ENCODE results near the gene SLC11A1. TPM values are rescaled to one million over a fixed set of nuclear protein-coding genes. Genes with fewer than 3 reads are reported as not detected.

SLC11A1 gene
- total and polyA plus RNA-seq, 8 donors = 0.51 to 16.2 (median 5.3) TPM

GRCh38 chr2:218396688-218397462 is 14.8 kb downstream of the SLC11A1 start:
- H3K4me1 ChIP-seq = peaks cover 9 to 15% (median 14%) of the 10 kb centered on the region in 3 donors
- TF ChIP-seq CTCF (IDR thresholded peaks at IDR 0.05) = no peak
- H3K27ac ChIP-seq = peak overlapping the region; percentile 95 to 100 (median 98)
- peak; percentile 80 to 92 (median 83) for DNase-seq
- peak; percentile 11 to 25 (median 18) for ATAC-seq
- no peak for FAIRE-seq
- no peaks in the 10 kb centered on the region for H3K27me3 ChIP-seq
- H3K9me3 ChIP-seq = no peaks in the 10 kb centered on the region
- WGBS, 2 donors = 1% methylated on average over 27 of the region's 27 CpGs
- H3K4me3 ChIP-seq = peak overlapping the region; percentile 36 to 98 (median 88)
- H3K36me3 ChIP-seq = peaks cover 0 to 4% (median 0%) of the 10 kb centered on the region in 3 donors
- intact Hi-C loops (cut with DNase I) = loop anchor here in 1 of 3 donors (10.0 kb wide), 1 partner anchor 122 kb away; the partner anchor contains the start of genes AAMP and PNKD

DNA sequence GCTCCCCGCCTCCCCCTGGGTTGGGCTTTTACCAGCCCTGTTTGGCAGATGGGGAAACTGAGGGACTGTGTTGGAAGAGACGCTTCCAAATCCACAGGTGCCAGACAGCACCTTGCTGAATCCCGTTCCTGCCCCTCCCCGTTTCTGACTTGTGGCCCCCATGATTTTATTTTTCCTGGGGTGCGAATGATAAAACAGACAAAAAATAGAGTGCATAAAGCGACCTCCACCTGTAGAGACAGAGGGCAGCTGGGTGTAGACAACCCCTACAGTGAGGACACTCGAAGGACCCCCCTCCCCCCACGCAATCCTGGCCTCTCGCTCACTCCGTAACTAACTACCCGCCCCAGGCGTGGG is 15.4 kb downstream of the SLC11A1 start:
- H3K27me3 ChIP-seq = no peaks in the 10 kb centered on the region
- no peak for TF ChIP-seq CTCF (IDR thresholded peaks at IDR 0.05)
- no peak for FAIRE-seq
- H3K9me3 ChIP-seq = no peaks in the 10 kb centered on the region
- H3K27ac ChIP-seq = peak overlapping the region; percentile 95 to 100 (median 98)
- peaks cover 15 to 18% (median 16%) of the 10 kb centered on the region in 3 donors for H3K4me1 ChIP-seq
- peaks cover 0 to 9% (median 0%) of the 10 kb centered on the region in 3 donors for H3K36me3 ChIP-seq
- intact Hi-C loops (cut with DNase I) = loop anchor here in 1 of 3 donors (10.0 kb wide), 1 partner anchor 123 kb away; the partner anchor contains the start of genes AAMP and PNKD
- DNase-seq = no peak
- H3K4me3 ChIP-seq = peak overlapping the region; percentile 15 to 98 (median 88)
- WGBS, 2 donors = 4 to 5% methylated on average over 12 of the region's 12 CpGs
- ATAC-seq = no peak

DNA sequence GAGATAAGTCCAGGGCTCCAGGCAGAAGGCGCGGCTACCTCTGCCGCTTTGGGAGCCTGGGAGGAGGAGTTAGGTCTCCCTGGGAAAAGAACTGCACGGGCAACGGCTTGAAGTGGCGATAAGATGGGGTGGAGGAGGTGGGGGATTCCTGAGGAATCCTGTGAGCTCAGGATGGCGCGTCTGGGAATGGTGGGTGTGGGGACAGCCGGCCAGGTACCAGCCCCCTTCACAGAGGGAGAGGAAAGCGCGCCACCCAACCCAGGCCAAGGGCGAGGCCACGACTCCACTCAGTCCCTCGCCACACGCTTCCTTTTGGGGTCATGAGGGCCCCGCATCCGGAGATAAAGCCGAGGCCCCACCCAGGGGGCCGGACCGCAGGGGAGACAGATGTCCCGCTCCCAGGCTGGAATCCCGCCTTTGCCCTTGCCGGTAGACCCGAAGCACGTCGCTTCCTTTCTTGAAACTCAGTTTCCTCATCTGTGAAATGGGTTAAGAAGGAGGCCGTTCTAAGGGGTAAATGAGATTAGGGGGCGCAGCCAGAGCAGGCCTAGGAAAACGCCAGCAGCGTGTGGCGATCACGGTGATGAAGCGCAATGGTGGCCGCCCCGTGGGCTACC is 15.9 kb downstream of the SLC11A1 start:
- TF ChIP-seq CTCF (IDR thresholded peaks at IDR 0.05) = no peak
- peak; percentile 14 to 33 (median 22) for ATAC-seq
- peak overlapping the region; percentile 15 to 98 (median 88) for H3K4me3 ChIP-seq
- H3K27ac ChIP-seq = peak overlapping the region; percentile 95 to 100 (median 98)
- 1% methylated on average over 32 to 35 of the region's 35 CpGs for WGBS, 2 donors
- H3K4me1 ChIP-seq = peaks cover 15 to 18% (median 16%) of the 10 kb centered on the region in 3 donors
- H3K36me3 ChIP-seq = peaks cover 0 to 14% (median 0%) of the 10 kb centered on the region in 3 donors
- peak; percentile 76 to 90 (median 82) for DNase-seq
- FAIRE-seq = no peak
- intact Hi-C loops (cut with DNase I) = loop anchor here in 1 of 3 donors (10.0 kb wide), 1 partner anchor 123 kb away; the partner anchor contains the start of genes AAMP and PNKD
- no peaks in the 10 kb centered on the region for H3K9me3 ChIP-seq
- H3K27me3 ChIP-seq = no peaks in the 10 kb centered on the region

DNA sequence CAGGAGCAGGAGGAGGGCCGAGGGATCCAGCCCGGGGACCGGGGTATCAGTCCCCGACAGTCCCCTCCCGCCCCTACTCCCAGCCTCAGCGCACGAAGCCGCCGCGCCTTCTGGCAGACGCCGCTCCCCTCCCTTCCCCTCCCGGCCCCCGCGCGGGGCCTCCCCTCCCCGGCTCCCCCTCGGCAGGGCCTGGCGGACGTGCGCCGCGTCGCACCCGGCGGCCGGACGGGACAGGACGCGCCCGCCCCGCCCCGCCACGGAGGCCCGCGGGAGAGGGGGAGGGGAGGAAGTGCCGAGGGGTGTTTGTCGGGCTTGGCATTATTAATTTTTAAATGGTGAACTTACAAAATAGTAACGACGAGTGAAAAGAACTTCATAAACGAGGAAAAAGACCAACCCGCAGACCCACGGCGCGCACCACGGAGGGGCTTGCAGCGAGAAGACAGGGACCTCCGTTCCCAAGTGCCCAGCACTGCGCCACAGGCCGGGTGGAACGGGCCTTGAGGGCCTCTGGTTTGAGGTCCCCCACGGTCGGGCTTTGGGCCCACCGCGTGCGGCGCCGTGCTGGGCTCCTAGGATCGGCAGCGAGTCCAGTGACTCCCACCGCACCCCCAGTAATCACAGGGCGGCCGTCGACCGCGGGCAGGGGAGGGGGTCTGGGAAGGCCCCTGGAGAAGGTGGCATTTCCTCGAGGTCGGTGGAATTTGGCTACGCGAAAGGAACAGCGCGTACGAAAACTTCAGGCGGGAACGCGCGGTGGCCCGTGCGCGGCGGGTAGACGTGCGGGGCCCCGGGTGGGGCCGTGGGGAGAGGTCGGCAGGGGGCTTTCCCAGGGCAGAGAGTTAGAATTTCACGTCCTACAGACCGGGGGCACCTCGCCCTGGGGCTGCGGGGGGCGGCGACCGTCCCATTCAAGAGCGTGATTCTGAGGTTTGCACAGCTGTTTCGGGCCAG is 16.6 kb downstream of the SLC11A1 start:
- intact Hi-C loops (cut with DNase I) = loop anchor here in 1 of 3 donors (10.0 kb wide), 1 partner anchor 124 kb away; the partner anchor contains the start of genes AAMP and PNKD
- Histone ChIP-seq H3K4me1 (peaks cover 15 to 18% (median 16%) of the 10 kb centered on the region in 3 donors), H3K27me3 (no peaks in the 10 kb centered on the region), H3K36me3 (peaks cover 0 to 22% (median 2%) of the 10 kb centered on the region in 3 donors), H3K9me3 (no peaks in the 10 kb centered on the region), H3K4me3 (peak overlapping the region; percentile 35 to 98 (median 88)), H3K27ac (peak overlapping the region; percentile 95 to 100 (median 98))
- DNase-seq (peak; percentile 70 to 89 (median 76)), FAIRE-seq (no peak), ATAC-seq (peak; percentile 7 to 39 (median 31))
- TF ChIP-seq CTCF (IDR thresholded peaks at IDR 0.05) = no peak
- 6 to 10% methylated on average over 63 to 94 of the region's 95 CpGs for WGBS, 2 donors
